GM18499 (cell line): ENCODE measurements around the gene ARHGEF19.

Experiments
- ATAC-seq: cut with Tn5 transposase; IDR thresholded peaks from one replicate; pipeline ENCODE4 v1.9.1; 2021; ENCODE audit warnings: moderate number of reproducible peaks; ENCODE audit not compliant: insufficient read depth, unreplicated experiment

The ARHGEF19 gene

GRCh38 chr1:16186655-16187235 lies 25.7 kb downstream of the ARHGEF19 start:
- no peak for ATAC-seq

GRCh38 chr1:16184557-16185303 lies 27.7 kb downstream of the ARHGEF19 start:
- no peak for ATAC-seq

- no peak for ATAC-seq
Observed at GRCh38 chr1:16183765-16184556, 28.5 kb downstream of the ARHGEF19 start.

GRCh38 chr1:16183179-16183578 lies 29.3 kb downstream of the ARHGEF19 start:
- no peak for ATAC-seq

- no peak for ATAC-seq
Observed at GRCh38 chr1:16181887-16182719, 30.3 kb downstream of the ARHGEF19 start.

GRCh38 chr1:16180291-16180824 lies 32.1 kb downstream of the ARHGEF19 start:
- no peak for ATAC-seq

GRCh38 chr1:16178596-16179497 lies 33.6 kb downstream of the ARHGEF19 start:
- no peak for ATAC-seq

- ATAC-seq = no peak
Observed at GRCh38 chr1:16177306-16177705, 35.1 kb downstream of the ARHGEF19 start.

- no peak for ATAC-seq
Observed at GRCh38 chr1:16176653-16177052, 35.8 kb downstream of the ARHGEF19 start.

GRCh38 chr1:16175610-16176553 lies 36.6 kb downstream of the ARHGEF19 start:
- ATAC-seq = no peak

- no peak for ATAC-seq
Observed at GRCh38 chr1:16174886-16175598, 37.4 kb downstream of the ARHGEF19 start.

- no peak for ATAC-seq
Observed at GRCh38 chr1:16174261-16174868, 38.1 kb downstream of the ARHGEF19 start.

- no peak for ATAC-seq
Observed at GRCh38 chr1:16173447-16174260, 38.8 kb downstream of the ARHGEF19 start.

GRCh38 chr1:16172964-16173446 lies 39.4 kb downstream of the ARHGEF19 start:
- ATAC-seq = no peak

GRCh38 chr1:16172218-16172830 lies 40.1 kb downstream of the ARHGEF19 start:
- no peak for ATAC-seq
